Upper lobe of left lung (tissue), 4 donors: ENCODE results near the gene KDM4F.

Source experiments
- CTCF ChIP-seq, 6 experiments: fragments of 450-650 bp in 4 of 6; fragments of 200-600 bp in 2 of 6; sonication (generic) in 2 of 6; IDR thresholded peaks; one replicate each; pipeline ENCODE4 v1.5.1; 2016 to 2019; ENCODE audit warnings: antibody characterized with exemption in 6 of 6
- POLR2A ChIP-seq, 4 donors: fragments of 450-650 bp; IDR thresholded peaks; one replicate each; pipeline ENCODE4 v1.5.1; 2016 to 2017; ENCODE audit warnings: antibody characterized with exemption in 4 of 4, mild to moderate bottlenecking in 2 of 4
- POLR2AphosphoS5 ChIP-seq, 2 donors: sonication (generic); formaldehyde crosslinking; IDR thresholded peaks; one replicate each; pipeline ENCODE4 v1.5.1; 2017; ENCODE audit warnings: antibody characterized with exemption in 2 of 2

- TF ChIP-seq POLR2AphosphoS5 (IDR thresholded peaks at IDR 0.05) (peak; percentile 59 to 63), CTCF (IDR thresholded peaks at IDR 0.05) (no peak), POLR2A (IDR thresholded peaks at IDR 0.05) (no peak)
Measured at GRCh38 chr11:95074792-95075563, 25.8 kb downstream of the KDM4F start.
